Fibroblast of mammary gland (primary cell): ENCODE measurements around the gene C1GALT1C1.
"Not testable (repeated sequence)": the region's sequence is repeated elsewhere in the genome, so short reads cannot be mapped to it uniquely, and the experiment has no call there.

ENCODE experiments used
- DNase-seq: peaks from one replicate; pipeline ENCODE4 v3.0.0-alpha.2; 2010; ENCODE audit warnings: low read depth
- H3K4me3 ChIP-seq: 2 replicates; pipeline ENCODE4 v1.5.1; 2011; ENCODE audit warnings: low read depth, mild to moderate bottlenecking, low read length, moderate library complexity; ENCODE audit not compliant: control insufficient read depth
- TF ChIP-seq, protein P1 (sequence below): conservative IDR thresholded peaks from 2 replicates; pipeline ENCODE4 v1.5.1; 2011; ENCODE audit warnings: low read depth, low read length, inconsistent platforms; ENCODE audit not compliant: control insufficient read depth, insufficient read depth

C1GALT1C1 gene

DNA sequence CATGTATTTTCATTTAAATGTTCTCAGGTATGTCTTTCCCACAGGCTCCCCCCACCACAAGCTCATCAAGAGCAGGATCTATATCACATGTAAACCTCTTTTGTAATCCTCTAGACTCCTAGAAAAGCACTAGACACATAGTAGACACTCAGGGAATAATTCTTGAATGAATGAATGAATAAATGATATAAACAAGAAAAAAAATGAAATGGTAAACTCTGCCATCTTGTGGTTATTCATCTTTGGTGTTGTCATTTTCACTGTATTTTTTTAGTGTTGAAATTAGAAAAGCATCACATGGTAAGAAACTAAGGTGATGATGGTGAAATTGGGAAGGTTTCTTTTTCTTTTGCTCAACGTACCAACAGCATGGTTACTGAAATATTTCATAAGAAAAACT lies 34.2 kb upstream of the C1GALT1C1 start:
- DNase-seq: peak; percentile 53
- H3K4me3 ChIP-seq: no peak overlapping the region
- TF ChIP-seq, protein P1, sequence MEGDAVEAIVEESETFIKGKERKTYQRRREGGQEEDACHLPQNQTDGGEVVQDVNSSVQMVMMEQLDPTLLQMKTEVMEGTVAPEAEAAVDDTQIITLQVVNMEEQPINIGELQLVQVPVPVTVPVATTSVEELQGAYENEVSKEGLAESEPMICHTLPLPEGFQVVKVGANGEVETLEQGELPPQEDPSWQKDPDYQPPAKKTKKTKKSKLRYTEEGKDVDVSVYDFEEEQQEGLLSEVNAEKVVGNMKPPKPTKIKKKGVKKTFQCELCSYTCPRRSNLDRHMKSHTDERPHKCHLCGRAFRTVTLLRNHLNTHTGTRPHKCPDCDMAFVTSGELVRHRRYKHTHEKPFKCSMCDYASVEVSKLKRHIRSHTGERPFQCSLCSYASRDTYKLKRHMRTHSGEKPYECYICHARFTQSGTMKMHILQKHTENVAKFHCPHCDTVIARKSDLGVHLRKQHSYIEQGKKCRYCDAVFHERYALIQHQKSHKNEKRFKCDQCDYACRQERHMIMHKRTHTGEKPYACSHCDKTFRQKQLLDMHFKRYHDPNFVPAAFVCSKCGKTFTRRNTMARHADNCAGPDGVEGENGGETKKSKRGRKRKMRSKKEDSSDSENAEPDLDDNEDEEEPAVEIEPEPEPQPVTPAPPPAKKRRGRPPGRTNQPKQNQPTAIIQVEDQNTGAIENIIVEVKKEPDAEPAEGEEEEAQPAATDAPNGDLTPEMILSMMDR: peak; percentile 24

DNA sequence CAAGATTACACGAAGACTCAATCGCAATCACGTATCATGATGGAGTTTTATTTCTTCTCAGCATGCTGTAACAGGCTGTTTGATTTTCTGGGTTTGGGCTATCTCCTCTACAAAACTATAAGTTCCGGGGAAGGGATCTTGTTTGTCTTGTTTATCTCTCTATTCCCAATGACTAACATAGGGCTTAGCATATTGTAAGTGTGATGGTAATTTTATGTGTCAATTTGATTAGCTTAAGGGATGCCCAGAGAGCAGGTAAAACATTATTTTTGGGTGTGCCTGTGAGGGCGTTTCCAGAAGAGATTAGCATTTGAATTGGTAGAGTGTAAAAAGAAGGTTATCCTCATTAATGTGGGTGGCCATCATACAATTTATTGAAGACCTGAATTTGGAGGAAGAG lies 32.8 kb upstream of the C1GALT1C1 start:
- TF ChIP-seq, protein P1: no peak
- no peak for DNase-seq

GRCh38 chrX:120660637-120661036 lies 30.8 kb upstream of the C1GALT1C1 start:
- H3K4me3 ChIP-seq: no peak overlapping the region
- no peak for DNase-seq
- TF ChIP-seq, protein P1: no peak

More for the DNA sequence above, 32.8 kb upstream of the C1GALT1C1 start:
- H3K4me3 ChIP-seq: no peak overlapping the region

DNA sequence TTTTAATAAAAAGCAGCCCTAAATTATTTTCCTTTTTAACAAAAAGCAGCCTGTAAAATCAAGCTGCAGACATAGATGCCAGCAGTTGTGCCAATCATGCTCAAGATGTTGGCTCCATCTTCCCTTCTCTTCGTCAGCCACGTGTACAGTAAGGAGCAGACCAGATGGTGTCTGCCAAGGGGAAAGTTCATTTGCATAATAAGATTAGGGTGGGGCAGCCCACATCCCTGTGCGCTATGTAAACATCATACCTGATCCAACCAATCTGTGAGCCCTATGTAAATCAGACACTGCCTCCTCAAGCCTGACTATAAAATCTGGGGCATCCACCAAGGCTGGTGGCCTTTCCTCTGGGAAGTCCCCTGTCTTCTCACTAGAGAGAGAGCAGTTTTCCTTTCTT lies 23.1 kb upstream of the C1GALT1C1 start:
- H3K4me3 ChIP-seq: no peak overlapping the region
- DNase-seq: no peak
- TF ChIP-seq, protein P1: no peak

DNA sequence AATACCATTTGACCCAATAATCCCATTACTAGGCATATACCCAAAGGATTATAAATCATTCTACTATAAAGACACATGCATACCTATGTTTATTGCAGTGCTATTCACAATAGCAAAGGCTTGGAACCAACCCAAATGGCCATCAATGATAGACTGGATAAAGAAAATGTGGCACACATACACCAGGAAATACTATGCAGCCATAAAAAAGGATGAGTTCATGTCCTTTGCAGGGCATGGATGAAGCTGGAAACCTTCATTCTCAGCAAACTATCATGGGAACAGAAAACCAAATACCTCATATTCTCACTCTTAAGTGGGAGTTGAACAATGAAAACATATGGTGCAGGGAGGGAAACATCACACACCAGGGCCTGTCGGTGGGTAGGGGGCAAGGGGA lies 22.4 kb upstream of the C1GALT1C1 start:
- DNase-seq, H3K4me3 ChIP-seq: not testable (repeated sequence)

DNA sequence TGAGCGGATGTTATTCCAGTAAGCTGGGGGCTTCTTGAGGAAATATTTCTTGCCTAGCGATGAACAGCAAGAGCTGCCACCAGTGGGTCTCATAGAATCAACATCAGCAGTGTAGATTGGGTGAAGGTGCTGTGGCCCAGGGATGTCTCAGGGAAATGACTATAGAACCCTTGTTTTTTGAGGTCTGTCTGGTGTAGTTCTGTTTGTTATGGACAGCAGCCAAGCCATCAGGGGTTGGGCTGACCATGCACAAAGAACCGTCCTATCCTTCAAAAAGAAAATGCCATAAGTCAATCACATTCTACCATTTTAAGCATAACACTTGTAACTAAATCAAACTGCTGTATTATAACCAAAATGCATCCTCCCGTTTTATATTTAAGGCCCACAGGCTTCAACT lies 17.3 kb upstream of the C1GALT1C1 start:
- no peak overlapping the region for H3K4me3 ChIP-seq
- no peak for DNase-seq
- TF ChIP-seq, protein P1: no peak

- no peak overlapping the region for H3K4me3 ChIP-seq
- TF ChIP-seq, protein P1: no peak
- no peak for DNase-seq
These were observed 13.0 kb upstream of the C1GALT1C1 start for GRCh38 chrX:120642871-120643270.
